Omental fat pad (tissue), 4 donors: ENCODE measurements around the gene GPC6. TPM values are rescaled to one million over a fixed set of nuclear protein-coding genes. Genes with fewer than 3 reads are reported as not detected.

Source experiments
- ATAC-seq: fragments of 150-250 bp; one replicate; pipeline ENCODE4 v1.9.1; 2016; ENCODE audit warnings: mild to moderate bottlenecking, moderate library complexity; ENCODE audit not compliant: low FRiP score
- DNase-seq: peaks from one replicate; pipeline ENCODE4 v3.0.0-alpha.2; 2019; ENCODE audit warnings: low spot score
- total RNA-seq, 4 donors: library from RNA; depleted of rRNA; stranded (reverse); fragments of >200 nt; gene quantifications; one replicate each; pipeline ENCODE4 v1.1.0, GENCODE V29; 2016
- TF ChIP-seq, protein P1 (sequence below), 3 donors: fragments of 450-650 bp; IDR thresholded peaks; one replicate each; pipeline ENCODE4 v1.5.1; 2016 to 2017; ENCODE audit warnings: antibody characterized with exemption in 3 of 3, mild to moderate bottlenecking in 3 of 3, moderate library complexity in 2 of 3

Gene GPC6
- total RNA-seq, 4 donors from 2014 or later: 9.2 to 24.4 (median 16.4) TPM

GRCh38 chr13:93620181-93620765 is 393.7 kb downstream of the GPC6 start:
- ATAC-seq (no peak), DNase-seq (no peak)
- TF ChIP-seq, protein P1, sequence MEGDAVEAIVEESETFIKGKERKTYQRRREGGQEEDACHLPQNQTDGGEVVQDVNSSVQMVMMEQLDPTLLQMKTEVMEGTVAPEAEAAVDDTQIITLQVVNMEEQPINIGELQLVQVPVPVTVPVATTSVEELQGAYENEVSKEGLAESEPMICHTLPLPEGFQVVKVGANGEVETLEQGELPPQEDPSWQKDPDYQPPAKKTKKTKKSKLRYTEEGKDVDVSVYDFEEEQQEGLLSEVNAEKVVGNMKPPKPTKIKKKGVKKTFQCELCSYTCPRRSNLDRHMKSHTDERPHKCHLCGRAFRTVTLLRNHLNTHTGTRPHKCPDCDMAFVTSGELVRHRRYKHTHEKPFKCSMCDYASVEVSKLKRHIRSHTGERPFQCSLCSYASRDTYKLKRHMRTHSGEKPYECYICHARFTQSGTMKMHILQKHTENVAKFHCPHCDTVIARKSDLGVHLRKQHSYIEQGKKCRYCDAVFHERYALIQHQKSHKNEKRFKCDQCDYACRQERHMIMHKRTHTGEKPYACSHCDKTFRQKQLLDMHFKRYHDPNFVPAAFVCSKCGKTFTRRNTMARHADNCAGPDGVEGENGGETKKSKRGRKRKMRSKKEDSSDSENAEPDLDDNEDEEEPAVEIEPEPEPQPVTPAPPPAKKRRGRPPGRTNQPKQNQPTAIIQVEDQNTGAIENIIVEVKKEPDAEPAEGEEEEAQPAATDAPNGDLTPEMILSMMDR (IDR thresholded peaks at IDR 0.05): no peak

DNA sequence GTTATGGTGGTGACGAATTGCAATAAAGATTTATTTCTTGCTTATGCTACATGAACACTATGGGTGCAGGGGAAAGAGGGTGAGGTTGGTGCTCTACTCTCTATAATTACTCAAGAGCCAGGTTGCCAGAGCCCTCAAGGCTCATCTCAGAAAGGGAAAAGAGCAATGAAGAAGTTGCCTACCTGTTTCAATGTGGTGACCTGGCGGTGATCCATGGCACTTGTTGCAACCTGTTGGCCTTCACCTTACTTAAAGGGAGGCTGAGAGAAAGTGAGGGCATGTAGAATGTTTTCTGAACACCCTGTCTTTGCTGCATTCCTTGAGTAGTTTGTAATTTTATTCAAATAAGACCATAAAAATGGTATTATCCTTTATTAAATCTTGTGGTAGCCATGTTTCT is 394.4 kb downstream of the GPC6 start:
- ATAC-seq (no peak), DNase-seq (no peak)
- TF ChIP-seq, protein P1 (IDR thresholded peaks at IDR 0.05): no peak

GRCh38 chr13:93621966-93622365 is 395.4 kb downstream of the GPC6 start:
- ATAC-seq: no peak
- TF ChIP-seq, protein P1 (IDR thresholded peaks at IDR 0.05): no peak
- DNase-seq: no peak

- DNase-seq (no peak), ATAC-seq (no peak)
- TF ChIP-seq, protein P1 (IDR thresholded peaks at IDR 0.05): no peak
These were observed 397.7 kb downstream of the GPC6 start for GRCh38 chr13:93624311-93624777.

DNA sequence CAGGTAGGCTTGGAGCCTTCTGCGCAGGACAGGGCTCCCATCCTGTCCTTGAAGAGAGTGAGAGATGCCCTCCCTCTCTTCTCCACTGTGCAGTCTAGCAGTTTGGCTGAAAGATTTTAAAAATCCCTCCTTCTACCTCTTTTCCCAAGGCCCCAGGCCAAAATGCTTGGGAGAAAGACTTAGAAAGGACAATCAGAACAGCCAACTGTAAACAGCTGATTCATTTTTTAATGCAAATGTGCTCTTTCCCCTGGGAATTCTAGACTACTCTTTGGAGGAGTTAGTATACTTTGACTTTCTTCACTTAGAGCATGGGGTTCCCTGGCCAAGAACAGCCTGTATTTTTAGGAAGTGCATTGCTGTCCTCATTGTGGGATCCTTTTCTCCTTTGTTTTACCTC is 398.9 kb downstream of the GPC6 start:
- DNase-seq (no peak), ATAC-seq (no peak)
- TF ChIP-seq, protein P1 (IDR thresholded peaks at IDR 0.05): no peak

DNA sequence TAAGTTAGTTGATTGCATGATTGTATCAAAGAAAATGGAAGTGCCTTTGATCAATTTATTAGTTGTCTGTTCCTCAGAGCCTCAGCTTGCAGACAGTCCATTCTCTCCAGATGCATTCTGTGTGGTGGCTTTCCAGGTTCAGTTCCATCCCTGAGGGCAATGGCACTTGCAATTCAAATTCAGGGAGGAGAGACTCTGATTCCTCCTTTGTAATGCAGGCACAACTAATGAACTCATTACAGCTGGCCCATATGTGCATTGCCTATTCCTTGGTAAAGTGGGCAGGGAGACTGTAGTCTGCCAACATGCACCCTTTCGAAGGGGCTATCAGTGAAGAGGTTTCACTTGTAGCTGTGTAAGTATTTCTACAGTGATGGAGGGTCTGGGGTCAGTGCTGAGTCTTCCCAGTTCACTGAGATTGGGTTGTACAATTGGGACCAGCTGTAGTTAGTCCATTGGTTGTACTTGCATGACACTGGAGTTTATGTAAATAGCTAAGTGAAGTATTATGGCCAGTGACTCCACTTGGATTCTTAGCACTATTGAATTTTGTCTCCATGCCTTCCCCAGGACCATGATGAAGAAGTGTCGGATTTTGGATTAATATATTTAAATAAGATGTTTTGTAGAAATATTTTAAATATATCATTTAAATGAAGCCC is 401.7 kb downstream of the GPC6 start:
- DNase-seq (no peak), ATAC-seq (no peak)
- TF ChIP-seq, protein P1 (IDR thresholded peaks at IDR 0.05): no peak

- TF ChIP-seq, protein P1 (IDR thresholded peaks at IDR 0.05): no peak
- no peak for DNase-seq
- no peak for ATAC-seq
These were observed 409.0 kb downstream of the GPC6 start for GRCh38 chr13:93635616-93636032.
